Stimulated activated CD4-positive, alpha-beta T cell treated with anti-CD3 and anti-CD28 coated beads, TNF-alpha, amount 100 ng/mL, for 24 hours (primary cell): ENCODE results near the gene TGFB2.

ENCODE experiments used
- DNase-seq, 3 experiments: peaks; one replicate each; pipeline ENCODE4 v3.0.0-alpha.2; 2020; ENCODE audit warnings: low read depth in 3 of 3

TGFB2 gene

DNA sequence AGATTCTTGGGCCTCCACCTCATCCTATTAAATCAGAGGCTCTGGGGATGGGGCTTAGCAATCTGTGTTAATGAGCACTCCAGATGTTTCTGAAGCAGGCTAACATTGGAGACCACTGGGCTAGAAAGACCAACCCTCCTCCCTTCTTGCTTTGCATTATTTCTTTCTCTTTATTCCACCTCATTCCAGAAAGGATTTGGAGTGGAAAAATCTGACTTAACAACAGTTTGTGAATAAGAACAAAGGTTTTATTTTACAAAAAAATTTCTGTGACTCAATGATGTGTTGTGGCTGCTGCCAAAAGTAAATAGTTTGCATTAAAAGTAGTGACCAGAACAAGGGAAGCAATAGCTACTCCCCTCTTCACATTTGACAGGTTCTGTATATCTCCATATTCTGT is 79.4 kb downstream of the TGFB2 start:
- no peak for DNase-seq

- DNase-seq, result no peak
These were observed 80.7 kb downstream of the TGFB2 start for GRCh38 chr1:218425647-218426342.

- no peak for DNase-seq
These were observed 81.2 kb downstream of the TGFB2 start for GRCh38 chr1:218426343-218426657.

DNA sequence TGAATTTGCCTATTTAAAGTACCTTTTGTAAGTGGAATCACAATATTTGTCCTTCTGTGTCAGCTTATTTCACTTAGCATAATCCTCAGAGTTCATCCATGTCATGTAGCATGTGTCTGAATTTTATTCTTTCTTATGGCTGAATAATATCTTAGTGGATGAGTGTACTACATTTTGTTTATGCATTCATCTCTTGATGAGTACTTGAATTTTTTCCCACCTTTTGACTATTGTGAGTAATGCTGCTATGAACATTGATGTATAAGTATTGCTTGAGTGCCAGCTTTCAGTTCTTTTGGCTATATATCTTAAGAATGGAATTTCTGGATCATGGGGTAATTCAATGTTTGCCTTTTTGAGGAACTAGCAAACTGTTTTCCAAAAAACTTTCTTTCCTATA is 84.2 kb downstream of the TGFB2 start:
- DNase-seq, result no peak

- DNase-seq, result no peak
These were observed 85.2 kb downstream of the TGFB2 start for GRCh38 chr1:218430346-218430745.

DNA sequence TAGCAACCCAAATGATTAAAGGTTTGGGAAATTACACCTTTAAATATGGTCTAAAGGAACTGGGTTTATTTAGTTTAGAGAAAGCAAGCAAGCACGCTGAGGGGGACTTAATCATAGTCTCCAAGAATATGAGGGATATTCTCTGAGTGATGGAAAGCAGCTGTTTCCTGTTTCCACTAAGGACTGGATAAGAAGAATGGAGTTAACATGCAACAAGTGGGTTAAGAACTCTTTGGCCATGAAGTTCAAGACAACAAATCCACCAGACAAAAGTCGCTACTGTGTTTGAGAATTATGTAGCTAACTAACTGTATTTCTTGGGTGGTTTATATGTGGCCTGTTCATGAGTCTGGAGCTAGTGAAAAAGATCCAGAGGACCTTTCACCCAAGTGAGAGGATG is 85.7 kb downstream of the TGFB2 start:
- DNase-seq, result no peak

- no peak for DNase-seq
These were observed 86.3 kb downstream of the TGFB2 start for GRCh38 chr1:218431476-218431875.

GRCh38 chr1:218433744-218434143 is 88.6 kb downstream of the TGFB2 start:
- no peak for DNase-seq

GRCh38 chr1:218435528-218435927 is 90.4 kb downstream of the TGFB2 start:
- DNase-seq, result no peak

- no peak for DNase-seq
These were observed 91.2 kb downstream of the TGFB2 start for GRCh38 chr1:218436346-218436745.

GRCh38 chr1:218436997-218437396 is 91.9 kb downstream of the TGFB2 start:
- DNase-seq, result no peak

DNA sequence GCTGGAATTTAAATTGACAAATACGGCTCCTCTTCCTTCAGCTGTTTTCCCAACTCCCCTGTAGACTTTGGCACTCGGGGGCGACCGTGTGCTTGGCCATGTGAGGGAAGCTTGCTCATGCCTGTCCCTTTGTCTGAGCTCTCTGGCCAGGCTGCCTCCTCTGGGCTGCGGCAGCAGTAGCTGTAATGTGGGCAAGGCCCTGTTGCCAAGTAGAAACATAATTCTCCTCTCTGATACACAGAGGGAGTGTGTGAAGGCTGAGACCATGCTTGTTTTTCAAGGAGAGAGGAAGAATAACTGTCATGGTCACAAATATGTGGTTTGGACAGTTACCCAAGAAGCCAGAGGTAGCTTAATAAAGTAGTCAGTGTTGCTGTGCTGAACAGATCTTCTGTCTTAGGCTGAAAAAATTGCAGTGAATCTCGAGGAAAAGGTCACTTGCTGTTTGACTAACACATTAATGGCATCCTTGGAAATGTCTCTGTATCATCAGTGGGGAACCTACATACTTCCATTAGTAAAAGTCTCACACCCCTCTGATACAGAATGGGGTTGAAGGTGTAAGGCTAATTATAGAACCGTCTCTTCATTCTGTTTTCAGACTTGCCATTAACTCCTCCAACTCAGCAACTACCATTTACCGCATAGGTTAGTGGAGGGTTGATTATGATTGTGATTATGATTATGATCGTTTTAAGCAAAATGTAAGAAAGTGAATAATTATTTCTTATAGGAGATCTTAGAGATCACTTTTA is 94.6 kb downstream of the TGFB2 start:
- DNase-seq, result no peak

DNA sequence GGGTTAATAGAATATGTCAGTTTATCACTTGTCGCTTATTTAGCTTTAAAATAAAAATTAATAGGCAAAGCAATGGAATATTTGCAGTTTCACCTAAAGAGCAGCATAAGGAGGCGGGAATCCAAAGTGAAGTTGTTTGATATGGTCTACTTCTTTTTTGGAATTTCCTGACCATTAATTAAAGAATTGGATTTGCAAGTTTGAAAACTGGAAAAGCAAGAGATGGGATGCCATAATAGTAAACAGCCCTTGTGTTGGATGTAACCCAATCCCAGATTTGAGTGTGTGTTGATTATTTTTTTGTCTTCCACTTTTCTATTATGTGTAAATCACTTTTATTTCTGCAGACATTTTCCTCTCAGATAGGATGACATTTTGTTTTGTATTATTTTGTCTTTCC is 98.1 kb downstream of the TGFB2 start:
- DNase-seq, result no peak

GRCh38 chr1:218444173-218444572 is 99.0 kb downstream of the TGFB2 start:
- no peak for DNase-seq

GRCh38 chr1:218444588-218444987 is 99.5 kb downstream of the TGFB2 start:
- no peak for DNase-seq

DNA sequence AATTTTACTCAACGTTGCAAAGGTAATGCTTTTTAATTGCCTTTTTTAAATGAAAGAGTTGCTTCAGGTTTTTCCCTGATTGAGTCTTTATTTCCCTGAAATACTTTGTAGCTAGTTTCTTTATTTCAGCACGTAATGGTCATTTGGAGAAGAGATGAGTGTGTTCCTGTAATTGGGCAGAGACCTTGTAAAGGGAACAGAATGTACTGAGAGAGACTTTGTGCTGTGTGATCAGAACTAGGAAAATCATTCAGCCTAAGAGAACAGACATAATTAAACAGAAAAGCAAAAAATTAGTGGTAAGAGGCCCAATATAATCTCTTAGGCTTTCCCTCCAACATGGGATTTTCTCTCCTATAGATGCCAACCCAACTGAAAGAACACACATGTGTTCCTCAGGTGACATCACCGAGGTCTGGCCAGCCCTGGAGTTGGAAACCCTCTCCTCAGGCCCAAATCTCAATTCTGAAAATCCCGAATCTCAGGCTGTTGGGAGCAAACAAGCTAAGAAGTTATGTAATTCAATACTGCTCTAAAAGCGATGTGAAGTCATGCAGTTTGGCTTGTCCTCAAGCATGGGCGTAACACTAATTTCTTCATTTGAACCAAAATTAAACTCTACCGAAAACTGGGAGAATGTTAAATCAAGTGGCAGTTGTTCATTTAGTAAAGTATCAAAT is 102.0 kb downstream of the TGFB2 start:
- DNase-seq, result no peak

DNA sequence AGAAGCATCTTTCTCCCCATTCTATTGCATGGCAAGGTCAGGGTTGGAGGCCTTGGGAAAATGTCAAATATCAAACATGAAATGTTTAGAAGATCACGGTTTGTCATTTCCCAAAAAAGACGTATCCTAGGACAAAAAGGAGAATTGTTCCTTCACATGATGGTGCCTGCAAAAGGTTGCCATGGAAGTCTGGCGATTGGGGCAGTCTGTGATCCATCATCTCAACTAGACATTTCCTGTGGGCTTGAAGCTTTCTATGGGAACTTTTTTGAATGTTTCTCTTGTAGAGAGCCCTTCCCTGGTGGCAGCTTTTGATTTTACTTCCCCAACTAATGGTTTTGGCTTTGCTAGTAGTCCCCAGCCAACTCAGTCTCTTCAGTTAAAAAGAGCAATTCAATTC is 106.3 kb downstream of the TGFB2 start:
- no peak for DNase-seq

GRCh38 chr1:218454700-218455282 is 109.7 kb downstream of the TGFB2 start:
- no peak for DNase-seq

DNA sequence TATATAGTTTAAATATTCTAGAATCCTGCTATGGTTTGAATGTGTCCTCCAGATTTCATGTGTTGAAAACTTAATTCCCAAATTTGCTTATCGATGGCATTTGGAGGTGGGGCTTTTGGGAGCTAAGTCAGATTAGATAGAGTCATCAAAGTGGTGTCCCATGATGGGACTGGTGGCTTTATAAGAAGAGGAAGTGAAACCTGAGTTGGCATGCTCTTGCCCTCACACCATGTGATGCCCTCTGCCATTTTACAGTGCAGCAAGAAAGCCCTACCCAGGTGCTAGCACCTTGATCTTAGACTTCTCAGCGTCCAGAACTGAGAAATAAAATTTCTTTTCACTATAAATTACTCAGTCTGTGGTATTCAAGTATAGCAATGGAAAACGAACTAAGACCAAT is 111.3 kb downstream of the TGFB2 start:
- no peak for DNase-seq

- DNase-seq, result no peak
These were observed 114.3 kb downstream of the TGFB2 start for GRCh38 chr1:218459450-218459849.

DNA sequence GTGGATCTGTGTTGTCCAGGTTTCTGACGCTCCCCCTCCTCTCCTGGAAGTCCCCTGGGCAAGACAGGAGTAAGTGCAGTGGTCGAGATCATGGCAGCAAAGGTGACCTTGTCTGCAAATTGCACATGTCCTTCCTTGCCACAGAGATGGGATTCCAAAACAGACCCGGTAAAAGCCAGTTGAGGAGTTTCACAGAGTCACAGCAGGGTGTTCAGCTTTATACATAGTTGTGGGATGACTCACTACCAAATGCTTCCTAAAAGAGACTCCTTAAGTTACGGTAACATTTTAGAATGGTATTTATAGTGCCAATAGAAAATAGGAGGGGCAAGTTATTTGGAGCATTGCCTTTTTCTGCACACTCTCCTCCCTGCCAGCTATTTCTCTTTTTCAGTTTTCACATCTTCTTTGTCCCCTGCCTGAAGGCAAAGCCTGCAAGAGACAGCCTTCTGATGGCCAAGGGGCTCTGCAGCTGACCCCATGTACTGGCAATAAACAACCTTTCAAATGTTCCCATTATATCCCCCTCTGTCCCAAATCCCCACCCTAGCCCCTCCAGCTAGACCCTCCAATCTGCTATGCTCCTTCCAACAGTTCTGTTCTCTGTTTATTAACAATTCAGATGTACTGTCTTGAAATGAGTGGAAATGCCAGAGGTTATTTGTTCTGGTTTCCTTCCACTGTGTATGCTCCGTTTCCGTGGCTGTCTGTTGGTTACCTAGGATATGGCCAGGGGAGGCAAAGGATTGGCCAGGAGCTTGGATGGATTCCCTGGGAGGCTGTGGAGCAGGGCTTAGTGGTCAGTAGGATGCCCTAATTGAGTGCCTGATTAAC is 115.0 kb downstream of the TGFB2 start:
- DNase-seq, result no peak

DNA sequence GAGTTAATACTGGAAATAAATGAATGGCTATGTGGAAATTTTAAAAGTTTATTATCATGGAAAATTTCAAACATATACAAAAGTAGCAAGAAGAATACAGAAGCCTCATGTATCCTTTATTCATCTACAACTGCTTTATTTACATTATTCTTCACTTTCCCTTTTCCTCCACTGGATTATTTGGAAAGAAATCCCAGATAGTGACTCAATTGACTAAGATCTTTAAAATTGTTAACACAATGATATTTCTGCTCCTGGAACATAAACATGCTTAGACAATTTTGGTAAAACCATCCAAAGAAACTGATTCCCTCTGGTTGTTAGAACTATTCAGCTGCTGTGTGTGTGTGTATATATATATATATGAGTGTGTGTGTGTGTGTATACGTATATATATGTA is 116.2 kb downstream of the TGFB2 start:
- no peak for DNase-seq
